Transverse colon (tissue), 4 donors: ENCODE data around the gene ZNF236. TPM values are rescaled to one million over a fixed set of nuclear protein-coding genes. Genes with fewer than 3 reads are reported as not detected.
"Not testable (repeated sequence)": the region's sequence is repeated elsewhere in the genome, so short reads cannot be mapped to it uniquely, and the experiment has no call there.

Source experiments
- DNase-seq: peaks from one replicate; pipeline ENCODE4 v3.0.0-alpha.2; 2019
- H3K27ac ChIP-seq, 4 donors: fragments of 200-600 bp; sonication (generic); 2 replicates each; pipeline ENCODE4 v1.5.1; 2016 to 2018; ENCODE audit warnings: inconsistent platforms in 4 of 4
- H3K27me3 ChIP-seq: fragments of 200-600 bp; sonication (generic); 2 replicates; pipeline ENCODE4 v1.5.1; 2017; ENCODE audit warnings: inconsistent platforms
- H3K36me3 ChIP-seq, 4 donors: fragments of 200-600 bp; sonication (generic); 2 replicates each; pipeline ENCODE4 v1.5.1; 2017 to 2019; ENCODE audit warnings: inconsistent platforms in 4 of 4
- H3K4me1 ChIP-seq, 4 donors: fragments of 200-600 bp; sonication (generic); 2 replicates each; pipeline ENCODE4 v1.5.1; 2017 to 2020; ENCODE audit warnings: inconsistent platforms in 4 of 4
- H3K4me3 ChIP-seq, 4 donors: fragments of 200-600 bp; sonication (generic); 1 replicate in 1 of 4; 2 replicates in 3 of 4; pipeline versions ENCODE4 v1.5.1 to v1.6.1; 2017 to 2019; ENCODE audit warnings: inconsistent platforms in 4 of 4
- H3K9me3 ChIP-seq, 2 donors: fragments of 200-600 bp; sonication (generic); 2 replicates each; pipeline ENCODE4 v1.5.1; 2017 to 2019; ENCODE audit warnings: inconsistent platforms in 2 of 2
- EP300 ChIP-seq: sonication (generic); formaldehyde crosslinking; IDR thresholded peaks from one replicate; pipeline ENCODE4 v1.6.1; 2017; ENCODE audit warnings: antibody characterized with exemption, low read depth
- POLR2A ChIP-seq: fragments of 450-650 bp; IDR thresholded peaks from one replicate; pipeline ENCODE4 v1.6.1; 2016; ENCODE audit warnings: antibody characterized with exemption, mild to moderate bottlenecking, moderate library complexity
- POLR2AphosphoS5 ChIP-seq, 3 donors: sonication (generic); formaldehyde crosslinking; IDR thresholded peaks; one replicate each; pipeline ENCODE4 v1.6.1; 2016; ENCODE audit warnings: antibody characterized with exemption in 3 of 3
- WGBS, 2 donors: methylation state at CpG; one replicate each; pipeline ENCODE4 v1.1.5; 2018; ENCODE audit warnings: low coverage in 1 of 2; 5-methylcytosine and 5-hydroxymethylcytosine counted together
- in situ Hi-C, 4 donors: fragments of 200-750 bp; cut with MboI; loops; one replicate each; pipeline versions ENCODE4 v1.15.0 to v1.15.1; 2017; ENCODE audit warnings: low sequenced_read_pairs in 3 of 4, low pct_ligation_motif_present in 1 of 4, low pct_unique_long_range_greater_than_20kb in 1 of 4
- intact Hi-C: fragments of 100-400 bp; cut with DNase I; formaldehyde crosslinking; loops from one replicate; pipeline ENCODE4 v1.15.1; 2023; ENCODE audit warnings: low total_unique reads
- total RNA-seq, 4 donors: library from RNA; depleted of rRNA; stranded (reverse); fragments of >200 nt; gene quantifications; one replicate each; pipeline ENCODE4 v1.1.0, GENCODE V29; 2016
- TF ChIP-seq, protein P1 (sequence below), 5 experiments: fragments of 200-600 bp in 3 of 5; fragments of 450-650 bp in 2 of 5; sonication (generic) in 3 of 5; IDR thresholded peaks; 1 replicate in 2 of 5; 2 replicates in 3 of 5; pipeline ENCODE4 v1.5.1; 2016 to 2017; ENCODE audit warnings: antibody characterized with exemption in 5 of 5, inconsistent platforms in 3 of 5, mild to moderate bottlenecking in 2 of 5, moderate library complexity in 1 of 5

ZNF236 gene
- total RNA-seq, 4 donors from 2014 or later, result 18.3 to 82.8 (median 43.7) TPM

DNA sequence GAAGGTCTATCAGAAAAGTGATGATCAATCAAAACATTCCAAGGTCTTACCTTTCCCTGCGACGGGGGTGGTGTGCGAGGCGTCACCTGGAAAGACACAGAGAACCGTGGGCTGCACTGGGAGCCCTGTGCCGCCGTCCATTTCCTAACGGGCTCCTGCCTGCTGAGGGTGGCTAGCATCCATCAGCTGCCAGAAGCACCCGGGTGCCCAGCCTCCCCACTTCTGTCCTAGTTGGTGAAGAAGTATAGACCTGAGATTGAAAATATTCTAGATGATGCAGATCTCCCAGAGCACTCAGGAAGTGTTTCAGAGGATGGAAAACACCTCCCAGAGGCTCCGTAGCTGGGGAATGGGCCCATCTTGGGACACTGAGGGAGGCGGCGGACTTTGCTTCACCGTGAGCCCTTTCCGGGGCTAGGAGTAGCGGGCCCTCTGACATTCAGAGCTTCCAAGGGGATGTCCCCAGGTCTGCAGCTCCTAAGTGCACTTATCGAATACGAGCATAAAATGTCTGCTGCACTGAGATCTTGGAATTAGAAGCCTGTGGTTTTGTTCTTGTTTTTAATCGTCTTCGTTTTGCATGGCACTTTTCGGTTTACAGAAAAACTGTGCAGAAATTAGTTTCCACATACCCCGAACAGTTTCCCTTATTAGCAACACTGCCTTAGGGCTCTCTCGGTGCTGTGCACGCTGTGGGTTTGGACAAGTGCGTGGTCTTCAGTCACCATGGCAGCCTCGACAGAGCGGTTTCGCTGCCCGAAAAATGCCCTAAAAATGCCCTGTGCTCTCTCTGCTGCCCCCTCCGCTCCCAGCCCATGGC lies 166.7 kb downstream of the ZNF236 start:
- H3K4me3 ChIP-seq, result no peak overlapping the region
- intact Hi-C loops, result no loop called here
- no peaks in the 10 kb centered on the region for H3K27me3 ChIP-seq
- in situ Hi-C loops, result loop anchor here in 3 of 4 donors (10.0 to 25.0 kb wide), 5 partner anchors 64 to 673 kb away; partner anchors contain the start of gene ZNF236 (in 1 of the 3)
- no peak for DNase-seq
- WGBS, 2 donors, result 83 to 84% methylated on average over 6 to 28 of the region's 29 CpGs
- H3K9me3 ChIP-seq, result no peaks in the 10 kb centered on the region
- TF ChIP-seq EP300 (no peak), POLR2A (no peak), POLR2AphosphoS5 (IDR thresholded peaks at IDR 0.05) (no peak)
- TF ChIP-seq, protein P1, sequence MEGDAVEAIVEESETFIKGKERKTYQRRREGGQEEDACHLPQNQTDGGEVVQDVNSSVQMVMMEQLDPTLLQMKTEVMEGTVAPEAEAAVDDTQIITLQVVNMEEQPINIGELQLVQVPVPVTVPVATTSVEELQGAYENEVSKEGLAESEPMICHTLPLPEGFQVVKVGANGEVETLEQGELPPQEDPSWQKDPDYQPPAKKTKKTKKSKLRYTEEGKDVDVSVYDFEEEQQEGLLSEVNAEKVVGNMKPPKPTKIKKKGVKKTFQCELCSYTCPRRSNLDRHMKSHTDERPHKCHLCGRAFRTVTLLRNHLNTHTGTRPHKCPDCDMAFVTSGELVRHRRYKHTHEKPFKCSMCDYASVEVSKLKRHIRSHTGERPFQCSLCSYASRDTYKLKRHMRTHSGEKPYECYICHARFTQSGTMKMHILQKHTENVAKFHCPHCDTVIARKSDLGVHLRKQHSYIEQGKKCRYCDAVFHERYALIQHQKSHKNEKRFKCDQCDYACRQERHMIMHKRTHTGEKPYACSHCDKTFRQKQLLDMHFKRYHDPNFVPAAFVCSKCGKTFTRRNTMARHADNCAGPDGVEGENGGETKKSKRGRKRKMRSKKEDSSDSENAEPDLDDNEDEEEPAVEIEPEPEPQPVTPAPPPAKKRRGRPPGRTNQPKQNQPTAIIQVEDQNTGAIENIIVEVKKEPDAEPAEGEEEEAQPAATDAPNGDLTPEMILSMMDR (IDR thresholded peaks at IDR 0.05), result no peak
- no peaks in the 10 kb centered on the region for H3K4me1 ChIP-seq
- H3K36me3 ChIP-seq, result no peaks in the 10 kb centered on the region
- peak overlapping the region in 2 of 4 donors; percentile 25 to 44 for H3K27ac ChIP-seq

DNA sequence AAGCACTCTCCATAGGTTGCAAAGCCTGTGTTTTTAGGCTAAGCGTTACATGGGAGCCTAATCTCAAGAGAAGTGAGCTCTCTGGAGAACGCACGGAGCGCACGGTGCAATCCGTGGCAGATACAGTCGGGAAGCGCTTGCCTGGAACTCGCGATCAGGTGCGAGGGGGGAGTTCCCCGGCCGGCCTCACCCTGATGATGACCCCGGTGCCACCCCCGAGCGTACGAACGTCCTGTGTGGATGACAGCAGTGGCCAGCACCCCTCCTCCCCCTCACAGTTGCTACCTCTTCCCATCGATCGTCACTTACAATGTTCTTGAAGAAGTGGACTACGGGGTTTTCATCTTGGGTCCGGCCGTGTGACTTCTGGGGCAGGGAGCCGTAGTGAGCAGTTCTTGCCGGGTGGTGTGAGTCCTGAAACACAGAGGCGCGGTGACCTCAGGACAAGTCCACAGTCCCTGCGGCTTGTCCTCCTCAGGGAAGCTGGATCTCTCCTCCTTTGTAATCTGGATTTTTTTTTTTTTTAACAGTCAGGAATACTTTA lies 167.4 kb downstream of the ZNF236 start:
- Histone ChIP-seq H3K27me3 (no peaks in the 10 kb centered on the region), H3K36me3 (no peaks in the 10 kb centered on the region), H3K4me3 (no peak overlapping the region), H3K9me3 (no peaks in the 10 kb centered on the region), H3K27ac (no peak overlapping the region), H3K4me1 (no peaks in the 10 kb centered on the region)
- 80 to 93% methylated on average over 10 to 28 of the region's 28 CpGs for WGBS, 2 donors
- TF ChIP-seq POLR2AphosphoS5 (IDR thresholded peaks at IDR 0.05) (no peak), POLR2A (no peak), EP300 (no peak)
- TF ChIP-seq, protein P1 (IDR thresholded peaks at IDR 0.05), result no peak
- DNase-seq, result no peak
- intact Hi-C loops (no loop called here), in situ Hi-C loops (loop anchor here (10.0 to 25.0 kb wide), 6 partner anchors 65 to 673 kb away; partner anchors contain the start of gene ZNF236 (in 1 of the 4))

- intact Hi-C loops, H3K9me3 ChIP-seq, H3K36me3 ChIP-seq, DNase-seq, H3K4me3 ChIP-seq, H3K27me3 ChIP-seq, H3K4me1 ChIP-seq, H3K27ac ChIP-seq: not testable (repeated sequence)
- 66 to 74% methylated on average over 8 of the region's 8 CpGs for WGBS, 2 donors
- in situ Hi-C loops, result loop anchor here (10.0 to 25.0 kb wide), 4 partner anchors 178 to 672 kb away; partner anchors contain the start of gene ZNF236 (in 1 of the 4)
Measured at GRCh38 chr18:76990343-76991020, 168.1 kb downstream of the ZNF236 start.

DNA sequence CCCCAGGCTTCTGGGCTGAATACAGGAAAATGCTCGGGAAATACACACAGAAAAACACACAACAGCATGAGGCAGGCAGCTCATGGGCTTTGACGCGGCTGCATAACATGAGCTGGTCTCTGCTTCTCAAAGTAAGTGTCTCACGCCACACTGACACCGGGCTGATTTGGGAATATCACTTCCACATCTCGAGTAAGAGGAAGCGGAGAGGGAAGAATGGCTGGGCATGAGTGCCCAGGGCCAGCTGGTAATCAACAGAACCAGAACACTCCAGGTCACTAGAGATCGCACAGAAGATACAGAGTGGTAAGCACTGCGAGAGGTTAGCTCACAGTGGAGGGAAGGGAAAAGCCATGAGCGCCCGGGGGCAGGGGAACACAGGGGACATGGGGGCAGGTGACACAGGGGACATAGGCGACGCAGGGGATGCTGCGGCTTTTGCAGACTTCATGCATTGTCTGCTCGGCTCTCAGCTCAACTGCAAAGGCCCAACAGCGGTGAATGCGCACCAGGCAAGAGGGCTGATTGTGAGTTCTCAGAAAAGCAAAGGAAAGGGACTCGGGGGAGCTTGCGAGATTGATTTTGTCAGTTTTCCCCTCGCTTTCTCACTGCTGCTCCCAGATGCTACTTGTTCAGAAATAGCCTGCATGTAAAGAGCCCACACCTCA lies 168.8 kb downstream of the ZNF236 start:
- no peak for DNase-seq
- intact Hi-C loops (no loop called here), in situ Hi-C loops (loop anchor here (10.0 to 25.0 kb wide), 4 partner anchors 179 to 671 kb away; partner anchors contain the start of gene ZNF236 (in 1 of the 4))
- Histone ChIP-seq H3K9me3 (no peaks in the 10 kb centered on the region), H3K4me1 (no peaks in the 10 kb centered on the region), H3K27ac (no peak overlapping the region), H3K4me3 (no peak overlapping the region), H3K36me3 (no peaks in the 10 kb centered on the region), H3K27me3 (no peaks in the 10 kb centered on the region)
- TF ChIP-seq, protein P1 (IDR thresholded peaks at IDR 0.05), result no peak
- TF ChIP-seq POLR2A, result no peak
- no peak for TF ChIP-seq EP300
- TF ChIP-seq POLR2AphosphoS5 (IDR thresholded peaks at IDR 0.05), result no peak
- 86 to 96% methylated on average over 15 to 20 of the region's 20 CpGs for WGBS, 2 donors
